ENCODE results near the gene JUP.

- TF ChIP-seq CTCF (IDR thresholded peaks at IDR 0.05; ENCODE audit: insufficient read depth, low read length, poor library complexity, severe bottlenecking) = no peak
- no peak for TF ChIP-seq EZH2phosphoT487 (conservative IDR thresholded peaks at IDR 0.05; ENCODE audit: low read length)
Measured at GRCh38 chr17:41762841-41763240, 23.7 kb downstream of the JUP start.

All from SU-DHL-6 (cell line).